Endothelial cell of umbilical vein (primary cell): Measurements from ENCODE around the gene TFIP11. TPM values are rescaled to one million over a fixed set of nuclear protein-coding genes. Genes with fewer than 3 reads are reported as not detected.

Experiments used
- BruUV-seq: library from RNA; stranded (reverse); fragments of 400-500 nt; replicated peaks from 2 replicates; lab custom pipeline; 2021; lab: Mats Ljungman, UMichigan
- CTCF ChIA-PET: fragments of 300-600, 350-600 bp; sonication (Branson Sonifier 250); formaldehyde crosslinking; loops from one replicate; lab custom pipeline; 2021; ENCODE audit warnings: antibody characterized with exemption, inconsistent platforms; lab: Charles Lee
- POLR2A ChIA-PET: fragments of 300-600, 350-600 bp; sonication (Branson Sonifier 250); formaldehyde crosslinking; loops from one replicate; lab custom pipeline; 2021; ENCODE audit warnings: antibody characterized with exemption, inconsistent platforms; lab: Charles Lee
- DNase-seq: peaks from one replicate; pipeline ENCODE4 v3.0.0-alpha.2; 2011; ENCODE audit warnings: low read depth, low spot score
- FAIRE-seq: peaks from 2 replicates; lab custom pipeline; 2011; peaks lifted over from hg19 to GRCh38; lab: Jason Lieb, UNC
- H2AFZ ChIP-seq: 2 replicates; pipeline ENCODE4 v1.6.0; 2012; ENCODE audit warnings: low read depth, low read length, control low read depth, inconsistent platforms
- H3K27ac ChIP-seq: 2 replicates; pipeline ENCODE4 v1.5.1; 2011; ENCODE audit warnings: low read depth, mild to moderate bottlenecking, control low read depth, low read length, moderate library complexity; ENCODE audit not compliant: insufficient read depth
- H3K27me3 ChIP-seq, 2 experiments: 2 replicates each; pipeline versions ENCODE4 v1.6.0 to v1.6.1; 2011; ENCODE audit warnings: low read length in 2 of 2, mixed read lengths in 1 of 2; ENCODE audit not compliant: control insufficient read depth in 2 of 2, insufficient read depth in 2 of 2
- H3K36me3 ChIP-seq, 2 experiments: 2 replicates in 1 of 2; 3 replicates in 1 of 2; pipeline ENCODE4 v1.5.1; 2011; ENCODE audit warnings: low read length in 2 of 2, mild to moderate bottlenecking in 1 of 2, moderate library complexity in 1 of 2; ENCODE audit not compliant: control insufficient read depth in 2 of 2, insufficient read depth in 2 of 2; ENCODE audit errors: extremely low read depth in 1 of 2
- H3K4me1 ChIP-seq: 3 replicates; pipeline ENCODE4 v1.5.1; 2011; ENCODE audit warnings: mild to moderate bottlenecking, low read length; ENCODE audit not compliant: control insufficient read depth, insufficient read depth; ENCODE audit errors: extremely low read depth
- H3K4me2 ChIP-seq: 2 replicates; pipeline ENCODE4 v1.6.1; 2011; ENCODE audit warnings: low read length, control low read depth, mixed read lengths; ENCODE audit not compliant: insufficient read depth
- H3K4me3 ChIP-seq, 3 experiments: fragments of 200-600 bp in 1 of 3; sonication (generic), shearing (Covaris generic) in 1 of 3; replicated peaks in 1 of 3; 2 replicates each; pipeline ENCODE4 v1.5.1; 2011 to 2016; ENCODE audit warnings: control low read depth in 3 of 3, low read length in 3 of 3, mild to moderate bottlenecking in 2 of 3, inconsistent platforms in 1 of 3, low read depth in 1 of 3, moderate library complexity in 1 of 3; ENCODE audit not compliant: insufficient read depth in 1 of 3
- H3K79me2 ChIP-seq: 2 replicates; pipeline ENCODE4 v1.6.0; 2012; ENCODE audit warnings: low read length, inconsistent platforms; ENCODE audit not compliant: control insufficient read depth, insufficient read depth
- H3K9ac ChIP-seq: replicated peaks from 2 replicates; pipeline ENCODE3; 2011; ENCODE audit warnings: low read length, control low read depth; ENCODE audit not compliant: insufficient read depth; ENCODE audit errors: extremely low read depth
- H3K9me1 ChIP-seq: replicated peaks from 3 replicates; pipeline ENCODE4 v1.6.0; 2011; ENCODE audit warnings: mild to moderate bottlenecking, low read length; ENCODE audit not compliant: control insufficient read depth, insufficient read depth; ENCODE audit errors: extremely low read depth
- H3K9me3 ChIP-seq: replicated peaks from 2 replicates; pipeline ENCODE4 v1.5.1; 2012; ENCODE audit warnings: low read length, inconsistent platforms; ENCODE audit not compliant: control insufficient read depth, insufficient read depth
- H4K20me1 ChIP-seq: replicated peaks from 2 replicates; pipeline ENCODE3; 2011; ENCODE audit warnings: mild to moderate bottlenecking, low read length; ENCODE audit not compliant: control insufficient read depth, insufficient read depth; ENCODE audit errors: extremely low read depth
- CTCF ChIP-seq, 2 donors: IDR thresholded peaks; 1 replicate in 1 of 2; 2 replicates in 1 of 2; pipeline ENCODE4 v1.5.1; 2011; ENCODE audit warnings: low read length in 2 of 2, mild to moderate bottlenecking in 2 of 2, moderate library complexity in 2 of 2, control low read depth in 1 of 2, inconsistent platforms in 1 of 2, low read depth in 1 of 2; ENCODE audit not compliant: insufficient read depth in 1 of 2; ENCODE audit errors: extremely low read depth in 1 of 2
- EZH2 ChIP-seq: IDR thresholded peaks from 2 replicates; pipeline ENCODE4 v1.6.1; 2012; ENCODE audit warnings: borderline replicate concordance, low read depth, mild to moderate bottlenecking, moderate library complexity, low read length, inconsistent platforms; ENCODE audit not compliant: severe bottlenecking
- FOS ChIP-seq: IDR thresholded peaks from 2 replicates; pipeline ENCODE4 v1.6.1; 2011; ENCODE audit warnings: mild to moderate bottlenecking, low read length, moderate library complexity, borderline replicate concordance; ENCODE audit not compliant: insufficient read depth
- GATA2 ChIP-seq: IDR thresholded peaks from 2 replicates; pipeline ENCODE4 v1.7.0; 2011; ENCODE audit warnings: low read depth, mild to moderate bottlenecking, moderate library complexity, mixed read lengths, low read length; ENCODE audit not compliant: insufficient read length, insufficient read depth
- JUN ChIP-seq: IDR thresholded peaks from 2 replicates; pipeline ENCODE4 v1.6.1; 2011; ENCODE audit warnings: borderline replicate concordance, low read depth; ENCODE audit not compliant: insufficient read length, insufficient read depth
- MAX ChIP-seq: IDR thresholded peaks from 2 replicates; pipeline ENCODE4 v1.6.1; 2011; ENCODE audit not compliant: insufficient read depth, insufficient read length
- MYC ChIP-seq: IDR thresholded peaks from one replicate; pipeline ENCODE4 v1.6.1; 2011; ENCODE audit warnings: mild to moderate bottlenecking, low read depth, low read length
- POLR2A ChIP-seq: IDR thresholded peaks from 2 replicates; pipeline ENCODE4 v1.6.1; 2012; ENCODE audit warnings: low read depth, mild to moderate bottlenecking, control low read depth, low read length
- POLR2AphosphoS5 ChIP-seq: IDR thresholded peaks from 2 replicates; pipeline ENCODE4 v1.6.1; 2012; ENCODE audit warnings: low read depth, mild to moderate bottlenecking, control low read depth, low read length, moderate library complexity; ENCODE audit not compliant: insufficient read depth
- dilution Hi-C: fragments of 300-500 bp; cut with MboI; formaldehyde crosslinking; loops from one replicate; pipeline ENCODE4 v1.15.0; 2019; ENCODE audit warnings: low sequenced_read_pairs; ENCODE audit not compliant: extremely low pct_ligation_motif_present
- intact Hi-C: fragments of 100-400 bp; cut with micrococcal nuclease; formaldehyde crosslinking; loops from one replicate; pipeline ENCODE4 v1.10.0; 2022
- polyA plus RNA-seq, 4 experiments: library from polyadenylated mRNA; depleted of rRNA in 3 of 4; stranded (reverse) in 3 of 4; unstranded in 1 of 4; fragments of >200 nt; gene quantifications; 2 replicates each; pipeline versions ENCODE4 v1.2.1 to v1.2.3, GENCODE V29; 2011 to 2012; ENCODE audit warnings: missing spikeins in 1 of 4
- total RNA-seq: library from RNA; stranded (reverse); gene quantifications from 2 replicates; pipeline ENCODE4 v1.2.3, GENCODE V29; 2021

The TFIP11 gene
- total and polyA plus RNA-seq, 2 donors (not counting 3 experiments of a cell fraction or from before 2014, with no cell fraction given): 35.7 to 54.9 TPM

GRCh38 chr22:26515931-26516330 is 3.7 kb upstream of the TFIP11 start:
- Histone ChIP-seq H3K4me3 (no peak overlapping the region), H3K9me1 (no peaks in the 10 kb centered on the region), H3K4me1 (peaks cover 16% of the 10 kb centered on the region), H3K79me2 (peaks cover 13% of the 10 kb centered on the region), H3K27me3 (no peaks in the 10 kb centered on the region), H3K9ac (no peak overlapping the region), H3K27ac (no peak overlapping the region), H3K4me2 (no peak overlapping the region), H3K36me3 (no peaks in the 10 kb centered on the region), H3K9me3 (no peaks in the 10 kb centered on the region), H2AFZ (no peak overlapping the region), H4K20me1 (no peaks in the 10 kb centered on the region)
- TF ChIP-seq MYC: no peak
- TF ChIP-seq CTCF (IDR thresholded peaks at IDR 0.05; ENCODE audit: extremely low read depth in 1 of 2, insufficient read depth in 1 of 2, low read depth in 1 of 2, low read length in 2 of 2): no peak
- no peak for TF ChIP-seq FOS
- no peak for TF ChIP-seq POLR2AphosphoS5
- no peak for TF ChIP-seq EZH2
- no peak for TF ChIP-seq POLR2A
- no peak for TF ChIP-seq JUN
- TF ChIP-seq GATA2: no peak
- no peak for TF ChIP-seq MAX
- FAIRE-seq (no peak), DNase-seq (no peak)
- dilution Hi-C loops (no loop called here), intact Hi-C loops (no loop called here)
- CTCF ChIA-PET: interaction anchor here (1.0 kb wide), 1 partner anchor 13 kb away, joined by 3 read pairs; no protein-coding TSS in a partner anchor
- BruUV-seq: no TSS peak
- POLR2A ChIA-PET: interaction anchor here (1.1 kb wide), 1 partner anchor 13 kb away, joined by 6 read pairs; no protein-coding TSS in a partner anchor
